Adrenal gland (tissue), 12 donors: ENCODE results near the gene TULP4. TPM values are rescaled to one million over a fixed set of nuclear protein-coding genes. Genes with fewer than 3 reads are reported as not detected.

Experiments used
- DNase-seq, 7 donors: peaks; one replicate each; pipeline ENCODE4 v3.0.0-alpha.2; 2019 to 2020
- H3K27ac ChIP-seq, 5 donors: fragments of 200-600 bp; sonication (generic) in 4 of 5; 1 replicate in 3 of 5; 2 replicates in 2 of 5; pipeline versions ENCODE4 v1.5.1 to v1.8.0; 2016 to 2020; ENCODE audit warnings: mild to moderate bottlenecking in 1 of 5
- H3K27me3 ChIP-seq: fragments of 200-600 bp; 2 replicates; pipeline ENCODE4 v1.8.0; 2021
- H3K36me3 ChIP-seq, 2 donors: fragments of 200-600 bp; replicated peaks in 1 of 2; 1 replicate in 1 of 2; 2 replicates in 1 of 2; pipeline versions ENCODE4 v1.5.1 to v1.8.0; 2018 to 2022
- H3K4me1 ChIP-seq, 2 donors: fragments of 200-600 bp; replicated peaks in 1 of 2; 1 replicate in 1 of 2; 2 replicates in 1 of 2; pipeline versions ENCODE4 v1.5.1 to v1.8.0; 2018 to 2021
- H3K4me3 ChIP-seq, 4 donors: fragments of 200-600 bp; sonication (generic) in 3 of 4; one replicate each; pipeline ENCODE4 v1.5.1; 2016 to 2018
- H3K9me3 ChIP-seq, 3 donors: fragments of 200-600 bp; sonication (generic) in 1 of 3; replicated peaks in 1 of 3; 1 replicate in 2 of 3; 2 replicates in 1 of 3; pipeline versions ENCODE4 v1.5.1 to v1.8.0; 2016 to 2021
- POLR2A ChIP-seq, 2 donors: fragments of 450-650 bp; IDR thresholded peaks; one replicate each; pipeline ENCODE4 v1.6.1; 2017; ENCODE audit warnings: antibody characterized with exemption in 2 of 2, mild to moderate bottlenecking in 2 of 2, moderate library complexity in 1 of 2
- WGBS, 4 donors: extraction: QIAGEN DNeasy Blood & Tissue Kit in 2 of 4; methylation state at CpG; one replicate each; pipeline versions ENCODE4 v1.1.5 to v1.1.7; 2013 to 2017; 5-methylcytosine and 5-hydroxymethylcytosine counted together
- intact Hi-C, 2 donors: fragments of 100-400 bp; cut with DNase I; formaldehyde crosslinking; loops; one replicate each; pipeline versions ENCODE4 v1.14.1 to v1.15.0; 2022 to 2023
- polyA plus RNA-seq, 3 donors: library from polyadenylated mRNA; stranded (reverse); fragments of 200-250 nt in 2 of 3; fragments of 350-450 nt in 1 of 3; fragmentation: Illumina TruSeq in 1 of 3; extraction: RNeasy Lipid Tissue Mini Kit (QIAGEN cat#74804) in 1 of 3; gene quantifications; one replicate each; pipeline ENCODE4 v1.2.3, GENCODE V29; 2013 to 2014
- total RNA-seq, 9 donors: library from RNA; depleted of rRNA in 4 of 9; stranded (reverse); fragments of >200 nt in 4 of 9; fragments of 120-200 nt in 1 of 9; fragmentation: NEBNext Ultra II Directional in 1 of 9; extraction: Animal tissue kit (Norgen Biotek cat#: 25700) in 1 of 9; gene quantifications; one replicate each; pipeline versions ENCODE4 v1.1.0 to v1.2.4, GENCODE V29; 2013 to 2023
- TF ChIP-seq, protein P1 (sequence below), 6 experiments: fragments of 450-650 bp in 4 of 6; fragments of 200-600 bp in 2 of 6; sonication (generic) in 1 of 6; IDR thresholded peaks; 1 replicate in 5 of 6; 2 replicates in 1 of 6; pipeline versions ENCODE4 v1.5.1 to v1.8.0; 2016 to 2021; ENCODE audit warnings: antibody characterized with exemption in 6 of 6, mild to moderate bottlenecking in 2 of 6, moderate library complexity in 1 of 6
- donor health status: healthy with polysubstance abuse.
- donor health status: Bipolar disorder and iron deficiency.
- donor health status: DM: yes; HTN: yes; CAD: no.
- donor health status: DM: no; HTN: no; CAD: no.
- donor health status: DM: no; HTN: no; CAD: no.
- donor health status: DM: yes; HTN: yes; CAD: no.

TULP4 gene
- total and polyA plus RNA-seq, 12 donors = 1.9 to 89.6 (median 61.4) TPM

DNA sequence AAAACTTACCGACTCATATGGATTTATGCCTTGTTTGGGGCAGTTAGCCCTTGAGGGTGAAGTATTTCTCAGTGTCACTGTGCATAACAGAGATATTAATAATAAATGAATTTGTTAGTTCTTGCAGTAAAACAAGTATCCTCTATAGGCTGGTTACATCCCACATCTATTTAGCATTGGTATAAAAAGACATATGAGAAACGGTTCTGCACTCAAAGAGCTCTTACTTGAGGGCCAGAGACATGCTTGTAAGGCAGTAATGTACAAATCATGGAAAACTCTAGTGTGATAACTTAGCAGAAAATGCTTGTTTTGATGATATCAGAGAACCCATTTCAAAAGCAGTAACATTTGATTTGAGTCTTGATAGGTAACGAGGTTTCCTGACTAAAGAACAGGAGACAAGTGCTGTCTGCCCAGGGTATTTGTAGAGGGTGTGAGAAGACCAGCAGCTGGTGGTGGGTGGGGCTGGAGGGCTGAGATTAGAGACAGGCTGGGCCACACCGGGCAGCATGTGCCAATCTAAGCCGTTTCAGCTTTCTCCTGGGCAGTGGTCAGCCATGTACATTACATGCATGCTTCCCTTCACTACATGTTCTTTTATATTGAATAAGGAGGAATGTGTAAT lies 46.3 kb downstream of the TULP4 start:
- Histone ChIP-seq H3K4me1 (no peaks in the 10 kb centered on the region), H3K9me3 (no peaks in the 10 kb centered on the region), H3K36me3 (no peaks in the 10 kb centered on the region), H3K27me3 (no peaks in the 10 kb centered on the region), H3K4me3 (no peak overlapping the region), H3K27ac (no peak overlapping the region)
- WGBS, 4 donors = 88 to 95% (median 90%) methylated on average over 5 of the region's 5 CpGs
- TF ChIP-seq, protein P1, sequence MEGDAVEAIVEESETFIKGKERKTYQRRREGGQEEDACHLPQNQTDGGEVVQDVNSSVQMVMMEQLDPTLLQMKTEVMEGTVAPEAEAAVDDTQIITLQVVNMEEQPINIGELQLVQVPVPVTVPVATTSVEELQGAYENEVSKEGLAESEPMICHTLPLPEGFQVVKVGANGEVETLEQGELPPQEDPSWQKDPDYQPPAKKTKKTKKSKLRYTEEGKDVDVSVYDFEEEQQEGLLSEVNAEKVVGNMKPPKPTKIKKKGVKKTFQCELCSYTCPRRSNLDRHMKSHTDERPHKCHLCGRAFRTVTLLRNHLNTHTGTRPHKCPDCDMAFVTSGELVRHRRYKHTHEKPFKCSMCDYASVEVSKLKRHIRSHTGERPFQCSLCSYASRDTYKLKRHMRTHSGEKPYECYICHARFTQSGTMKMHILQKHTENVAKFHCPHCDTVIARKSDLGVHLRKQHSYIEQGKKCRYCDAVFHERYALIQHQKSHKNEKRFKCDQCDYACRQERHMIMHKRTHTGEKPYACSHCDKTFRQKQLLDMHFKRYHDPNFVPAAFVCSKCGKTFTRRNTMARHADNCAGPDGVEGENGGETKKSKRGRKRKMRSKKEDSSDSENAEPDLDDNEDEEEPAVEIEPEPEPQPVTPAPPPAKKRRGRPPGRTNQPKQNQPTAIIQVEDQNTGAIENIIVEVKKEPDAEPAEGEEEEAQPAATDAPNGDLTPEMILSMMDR (IDR thresholded peaks at IDR 0.05) = no peak
- no peak for TF ChIP-seq POLR2A (IDR thresholded peaks at IDR 0.05)
- DNase-seq = peak in 1 of 7 donors; percentile 50
- intact Hi-C loops = no loop called here

DNA sequence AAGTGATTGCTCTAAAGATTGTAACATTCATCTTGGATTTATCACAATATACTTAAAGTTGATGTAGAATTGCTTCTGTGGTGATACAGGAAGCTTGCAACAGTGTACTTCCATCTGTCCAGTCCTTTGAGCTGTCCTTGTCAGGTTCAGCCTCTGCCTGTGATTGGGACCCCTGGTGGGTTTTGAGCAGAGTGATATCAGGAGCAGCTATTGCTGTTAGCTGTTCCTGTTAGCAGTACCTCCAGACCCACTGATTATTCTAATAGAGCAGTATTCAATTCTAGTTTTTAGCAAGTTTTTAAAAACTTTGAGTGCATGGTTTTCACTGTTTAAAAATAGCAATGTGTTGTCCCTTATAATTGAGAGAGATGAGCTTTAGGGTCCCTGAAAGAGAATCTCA lies 48.8 kb downstream of the TULP4 start:
- no peak overlapping the region for H3K27ac ChIP-seq
- intact Hi-C loops = no loop called here
- no peak for DNase-seq
- TF ChIP-seq POLR2A (IDR thresholded peaks at IDR 0.05) = no peak
- TF ChIP-seq, protein P1 (IDR thresholded peaks at IDR 0.05) = no peak
- H3K4me3 ChIP-seq = no peak overlapping the region
- H3K36me3 ChIP-seq = no peaks in the 10 kb centered on the region
- no peaks in the 10 kb centered on the region for H3K9me3 ChIP-seq
- no peaks in the 10 kb centered on the region for H3K27me3 ChIP-seq
- no peaks in the 10 kb centered on the region for H3K4me1 ChIP-seq

DNA sequence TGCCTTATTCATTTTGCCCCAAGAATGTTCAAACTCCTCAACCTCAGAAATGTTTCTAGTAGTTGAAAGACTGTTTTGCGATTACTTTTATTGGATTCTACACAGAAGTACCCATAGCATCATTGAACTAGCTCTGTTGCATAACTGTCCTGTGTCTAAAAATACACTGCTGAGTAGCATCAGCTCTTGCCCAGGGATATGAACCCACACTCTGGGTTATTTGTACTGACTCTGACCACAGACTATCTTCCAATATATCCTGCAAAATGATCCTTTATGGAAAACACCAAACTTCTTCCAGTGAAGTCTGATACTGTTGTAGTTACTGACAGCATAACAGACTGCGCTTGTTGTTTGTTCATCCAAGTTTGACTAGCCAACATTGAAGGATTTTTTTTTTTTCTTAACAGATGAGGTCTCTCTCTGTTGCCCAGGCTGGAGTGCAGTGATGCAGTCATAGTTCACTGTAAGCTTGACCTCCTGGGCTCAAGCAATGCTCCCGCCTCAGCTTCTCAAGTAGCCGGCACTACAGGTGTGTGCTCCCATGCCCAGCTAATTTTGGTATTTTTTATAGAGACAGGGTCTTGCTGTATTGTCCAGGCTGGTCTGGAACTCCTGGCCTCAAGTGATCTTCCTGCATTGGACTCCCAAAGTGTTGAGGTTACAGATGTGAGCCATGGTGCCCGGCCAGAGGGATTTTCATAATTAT lies 49.9 kb downstream of the TULP4 start:
- Histone ChIP-seq H3K4me3 (no peak overlapping the region), H3K4me1 (no peaks in the 10 kb centered on the region), H3K27me3 (no peaks in the 10 kb centered on the region), H3K36me3 (no peaks in the 10 kb centered on the region), H3K27ac (no peak overlapping the region), H3K9me3 (no peaks in the 10 kb centered on the region)
- TF ChIP-seq, protein P1 (IDR thresholded peaks at IDR 0.05) = no peak
- TF ChIP-seq POLR2A (IDR thresholded peaks at IDR 0.05) = no peak
- peak in 1 of 7 donors; percentile 30 for DNase-seq
- intact Hi-C loops = no loop called here
- WGBS, 4 donors = 86 to 92% (median 92%) methylated on average over 5 of the region's 5 CpGs

DNA sequence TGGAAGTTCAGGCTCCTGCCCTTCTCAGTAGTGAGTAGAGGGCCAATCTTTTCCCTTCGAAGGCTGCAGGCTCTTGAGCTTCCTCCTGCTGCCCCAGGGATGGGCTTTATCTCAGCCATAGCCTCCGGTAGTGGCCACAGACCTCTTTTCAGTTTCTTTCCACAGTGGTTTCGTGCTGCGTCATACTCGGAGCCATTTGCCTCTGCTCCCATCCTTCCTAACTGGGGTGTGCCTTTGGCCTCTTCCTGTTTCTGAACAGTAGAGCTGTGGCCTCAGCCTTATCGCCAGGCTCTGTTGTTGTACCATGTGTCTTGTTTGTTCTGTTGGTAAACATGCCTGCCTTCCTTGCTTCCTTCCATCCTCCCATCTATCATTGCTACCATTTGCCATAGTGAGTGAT lies 54.1 kb downstream of the TULP4 start:
- H3K27ac ChIP-seq = no peak overlapping the region
- H3K9me3 ChIP-seq = no peaks in the 10 kb centered on the region
- intact Hi-C loops = no loop called here
- no peaks in the 10 kb centered on the region for H3K36me3 ChIP-seq
- WGBS, 4 donors = 83 to 97% (median 93%) methylated on average over 6 of the region's 6 CpGs
- H3K4me3 ChIP-seq = no peak overlapping the region
- TF ChIP-seq, protein P1 (IDR thresholded peaks at IDR 0.05) = no peak
- TF ChIP-seq POLR2A (IDR thresholded peaks at IDR 0.05) = no peak
- DNase-seq = no peak
- H3K27me3 ChIP-seq = no peaks in the 10 kb centered on the region
- peaks cover 0 to 5% of the 10 kb centered on the region in 2 donors for H3K4me1 ChIP-seq
